Erythroblast (primary cell): ENCODE results near the gene NTM.

Experiments used
- GATA1 ChIP-seq: IDR thresholded peaks from 2 replicates; pipeline ENCODE4 v1.6.1; 2011; ENCODE audit warnings: low read depth, mild to moderate bottlenecking, control low read depth, low read length, moderate library complexity
- POLR2A ChIP-seq: IDR thresholded peaks from 2 replicates; pipeline ENCODE4 v1.6.1; 2011; ENCODE audit warnings: mild to moderate bottlenecking, low read length

DNA sequence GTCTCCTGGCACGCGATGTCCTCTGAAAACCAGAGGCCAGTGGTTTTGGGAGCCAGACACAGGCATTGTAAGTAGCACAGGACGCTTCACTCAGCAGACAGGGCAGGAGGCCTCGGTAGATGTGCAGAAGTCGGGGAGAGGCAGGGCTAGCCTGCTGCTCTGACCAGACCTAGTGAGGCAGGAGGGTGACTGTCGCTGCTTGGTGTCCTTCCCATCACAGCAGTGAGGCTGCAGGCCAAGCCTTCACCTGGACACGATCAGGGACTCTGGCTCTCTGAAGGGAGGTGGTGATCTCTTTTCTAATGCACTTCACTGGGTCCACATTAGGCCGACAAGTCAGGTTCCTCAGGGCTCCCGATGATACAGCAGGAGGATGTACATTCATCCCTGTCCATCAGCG, 583.7 kb downstream of the NTM start:
- TF ChIP-seq POLR2A, result no peak
- TF ChIP-seq GATA1, result no peak
